Measurements from ENCODE around the gene PSMD11.

- TF ChIP-seq CTCF (IDR thresholded peaks at IDR 0.05) (no peak), POLR2A (IDR thresholded peaks at IDR 0.05) (no peak)
Observed at GRCh38 chr17:32529604-32530003, 85.3 kb downstream of the PSMD11 start.

Measured in right lobe of liver (tissue), 4 donors.